Left colon (tissue), 2 donors: ENCODE data around the gene RRP1B. TPM values are rescaled to one million over a fixed set of nuclear protein-coding genes. Genes with fewer than 3 reads are reported as not detected.

Experiments
- ATAC-seq: fragments of 200-7000 bp; cut with Tn5 transposase; one replicate; pipeline ENCODE4 v1.9.1; 2020; ENCODE audit warnings: mild to moderate bottlenecking, moderate library complexity
- DNase-seq, 2 donors: peaks; one replicate each; pipeline ENCODE4 v3.0.0-alpha.2; 2020
- intact Hi-C, 2 donors: fragments of 100-400 bp; cut with DNase I in 1 of 2; cut with micrococcal nuclease in 1 of 2; formaldehyde crosslinking; loops; one replicate each; pipeline versions ENCODE4 v1.11.2 to v1.14.0; 2022; cut with DNase I, micrococcal nuclease
- total RNA-seq, 2 donors: library from RNA; stranded (reverse); fragmentation: NEBNext Ultra II Directional; extraction: Animal tissue kit (Norgen Biotek cat#: 25700); gene quantifications; one replicate each; pipeline ENCODE4 v1.2.1, GENCODE V29; 2021
- donor health status: DM: no; HTN: no; CAD: no.
- donor health status: DM: yes; HTN: yes; CAD: no.

The RRP1B gene
- total RNA-seq, 2 donors from 2014 or later, result 11.4 to 16.2 TPM

DNA sequence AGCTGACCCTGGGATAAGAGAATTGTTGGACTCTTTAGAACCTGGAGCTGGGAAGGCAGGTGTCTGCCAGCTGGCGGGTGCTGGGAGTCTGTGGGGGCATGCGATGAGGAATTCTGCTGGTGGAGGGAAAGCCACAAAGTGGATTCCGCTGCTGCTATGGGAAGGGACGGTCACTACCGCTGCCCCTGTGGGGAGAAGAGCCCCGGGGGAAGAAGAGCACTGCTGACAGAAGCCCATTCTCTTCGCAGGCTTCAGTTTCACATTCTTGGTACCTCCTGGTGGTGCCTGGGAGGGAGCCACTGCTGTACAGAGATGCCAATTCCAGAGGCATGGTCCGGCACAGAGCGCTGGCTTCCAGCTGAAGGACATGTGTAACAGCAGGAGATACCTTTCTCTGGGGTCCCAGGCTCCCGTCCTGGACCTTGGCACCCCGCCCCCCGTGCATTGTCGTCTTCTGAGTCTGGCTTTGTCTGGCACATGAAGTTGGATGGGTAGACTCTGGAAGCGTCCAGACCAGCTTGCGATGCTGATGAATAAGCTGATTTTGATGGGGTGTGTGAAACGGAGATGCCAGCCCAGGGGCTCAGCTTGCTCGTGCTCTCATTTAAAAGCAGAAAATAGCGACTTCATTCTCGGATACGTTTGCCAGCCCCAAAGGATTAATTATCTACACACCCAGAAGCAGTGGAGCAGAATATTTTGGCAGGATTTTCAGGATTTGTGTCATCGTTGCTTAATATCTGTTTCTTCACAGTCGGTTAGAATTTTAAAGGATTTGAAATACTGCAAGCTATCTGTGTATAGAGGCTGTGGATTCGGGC is 72.7 kb downstream of the RRP1B start:
- intact Hi-C loops, result loop anchor here in 1 of 2 donors (10.0 kb wide), 2 partner anchors 53 to 67 kb away; partner anchors contain the start of gene RRP1
- no peak for ATAC-seq
- no peak for DNase-seq

DNA sequence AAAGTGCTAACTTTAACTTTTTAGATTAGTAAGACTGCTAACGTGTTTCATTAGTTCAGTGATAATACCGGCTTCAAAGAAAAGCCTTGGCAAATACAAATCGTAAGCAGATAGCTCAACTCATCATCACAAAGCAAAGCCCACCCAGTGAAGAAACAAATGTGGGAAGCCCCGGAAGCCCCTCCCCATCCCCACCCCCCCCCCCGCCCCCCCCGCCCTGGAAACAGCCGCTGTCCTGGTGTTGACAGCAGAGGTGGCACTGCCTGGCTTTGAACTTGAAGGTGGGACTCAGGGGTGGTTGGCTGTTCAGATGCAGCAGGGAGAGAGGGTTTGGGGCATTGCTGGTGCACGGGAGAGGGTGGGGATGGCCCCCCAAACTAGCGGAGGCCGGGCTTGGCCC is 73.7 kb downstream of the RRP1B start:
- no peak for DNase-seq
- no peak for ATAC-seq
- intact Hi-C loops, result loop anchor here in 1 of 2 donors (10.0 kb wide), 2 partner anchors 52 to 68 kb away; partner anchors contain the start of gene RRP1

DNA sequence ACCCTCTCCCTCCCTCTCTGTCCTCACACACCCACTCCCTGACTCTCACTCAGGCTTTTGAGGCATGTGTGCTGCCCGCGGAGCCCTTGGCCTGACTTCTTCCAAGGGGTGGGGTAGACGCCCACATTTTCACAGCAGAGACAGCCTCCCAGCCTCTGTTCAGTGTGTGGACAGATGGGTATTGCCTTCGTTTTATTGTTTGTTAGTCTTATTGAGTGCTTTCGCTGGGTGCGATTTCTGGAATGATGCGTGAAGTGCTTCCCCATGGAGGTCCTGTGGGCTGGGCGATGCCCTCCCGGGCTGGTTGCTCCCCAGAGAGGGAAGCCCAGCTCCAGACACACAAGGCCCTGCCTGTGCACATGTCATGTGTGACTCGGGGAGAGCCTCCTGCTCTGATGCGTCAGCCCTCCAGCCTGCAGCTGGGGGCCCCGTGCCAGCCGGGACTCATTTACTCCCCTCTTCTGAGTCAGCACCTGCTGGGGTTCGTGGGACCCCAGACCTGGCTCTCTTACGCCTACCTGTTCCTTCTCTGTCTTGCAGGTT is 74.2 kb downstream of the RRP1B start:
- intact Hi-C loops, result loop anchor here in 1 of 2 donors (10.0 kb wide), 2 partner anchors 51 to 69 kb away; partner anchors contain the start of gene RRP1
- ATAC-seq (peak; percentile 43), DNase-seq (no peak)

DNA sequence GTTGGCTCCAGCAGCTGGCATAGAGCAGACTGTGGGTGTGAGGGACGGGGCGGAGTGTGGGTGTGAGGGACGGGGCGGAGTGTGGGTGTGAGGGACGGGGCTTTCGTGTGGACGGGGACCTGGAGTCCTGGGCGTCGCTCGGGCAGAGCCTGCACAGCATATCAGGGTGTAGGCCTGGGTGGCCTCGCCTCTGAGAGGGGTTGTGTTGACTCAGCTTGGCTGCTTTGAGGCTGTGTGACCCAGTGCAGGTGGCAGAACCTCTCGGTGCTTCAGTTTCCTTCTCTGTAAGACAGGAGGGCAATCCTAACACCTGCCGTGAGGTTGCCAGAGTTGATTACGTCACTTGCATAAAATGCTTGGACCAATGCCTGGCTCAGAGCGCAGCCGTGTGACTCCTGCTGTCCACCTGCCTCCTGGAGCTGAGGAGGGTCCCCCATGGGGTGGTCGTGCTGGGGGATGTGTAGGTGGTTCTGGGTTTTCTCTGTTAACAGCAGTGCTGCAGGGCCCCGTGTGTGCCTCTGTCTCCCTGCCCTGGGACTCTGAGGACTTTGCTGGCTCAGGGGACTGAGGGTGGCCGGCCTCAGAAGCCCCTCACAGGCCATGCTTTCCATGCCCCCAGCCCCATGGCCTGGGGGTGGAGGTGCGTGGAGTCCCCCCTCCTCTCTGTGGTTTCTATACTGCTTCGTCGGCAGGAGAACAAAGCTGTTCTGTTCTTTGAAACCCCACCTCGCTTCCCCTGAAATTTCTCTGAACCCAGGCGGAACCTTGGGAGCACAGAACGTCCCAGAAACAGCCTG is 75.0 kb downstream of the RRP1B start:
- DNase-seq (peak; percentile 76 to 87), ATAC-seq (peak; percentile 81)
- intact Hi-C loops, result loop anchor here in 1 of 2 donors (10.0 kb wide), 2 partner anchors 50 to 70 kb away; partner anchors contain the start of gene RRP1

DNA sequence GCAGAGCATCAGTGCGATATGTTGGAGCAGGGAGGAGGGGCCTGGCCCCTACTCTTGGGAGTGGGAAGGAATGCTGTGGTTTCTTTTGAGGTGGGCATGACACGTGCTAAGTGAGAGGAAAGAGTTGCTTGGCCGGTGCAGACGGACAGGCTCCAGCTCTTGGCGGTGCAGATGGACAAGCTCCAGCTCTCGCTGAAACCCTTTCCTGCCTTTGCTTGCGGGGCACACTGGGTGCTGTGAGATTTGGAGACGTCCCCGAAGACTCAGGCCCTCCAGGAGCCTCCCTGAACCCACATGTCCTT is 75.5 kb downstream of the RRP1B start:
- ATAC-seq, result no peak
- intact Hi-C loops, result loop anchor here in 1 of 2 donors (10.0 kb wide), 2 partner anchors 50 to 70 kb away; partner anchors contain the start of gene RRP1
- DNase-seq, result no peak

DNA sequence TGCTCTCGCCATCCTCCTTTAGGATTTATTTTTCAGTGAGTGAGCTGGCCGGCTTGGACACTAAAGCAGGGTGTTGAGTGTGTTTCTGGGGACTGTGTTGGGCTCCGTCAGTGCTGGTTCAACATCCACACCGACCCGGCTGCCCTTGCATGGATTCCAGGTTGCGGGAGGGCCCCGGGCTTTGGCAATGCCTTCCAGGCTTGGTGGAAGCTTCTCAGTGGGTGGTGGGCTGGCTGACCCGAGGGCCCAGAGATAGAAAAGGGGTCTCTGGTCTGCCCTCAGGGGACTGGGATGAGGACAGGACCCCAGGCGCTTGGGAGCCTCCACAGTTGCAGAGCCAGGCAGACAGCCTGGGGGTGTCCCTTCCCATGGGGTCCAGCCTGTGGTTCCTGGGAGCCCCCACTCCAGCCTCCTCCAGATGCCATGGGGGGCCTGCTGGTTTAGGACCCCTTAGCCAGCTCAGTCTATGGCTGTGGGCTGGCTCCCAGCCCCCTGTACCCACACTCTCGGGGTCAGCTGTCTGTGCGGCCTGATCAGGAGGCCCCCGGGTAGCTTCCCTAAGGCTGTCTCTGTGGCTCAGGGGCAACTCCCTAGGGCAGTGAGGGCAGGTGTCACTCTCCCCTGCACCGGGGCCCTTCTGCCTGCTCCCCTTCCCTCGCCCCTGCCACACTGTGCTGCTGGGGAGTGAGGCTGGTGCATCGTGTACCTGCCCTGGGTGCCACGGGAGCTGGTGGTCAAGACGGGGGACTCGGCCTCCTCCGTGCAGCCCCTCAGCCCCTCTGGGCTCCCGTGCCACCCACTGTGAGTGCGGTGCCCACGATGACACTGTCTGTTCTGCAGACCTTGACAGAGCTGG is 76.1 kb downstream of the RRP1B start:
- DNase-seq (no peak), ATAC-seq (no peak)
- intact Hi-C loops, result loop anchor here in 1 of 2 donors (10.0 kb wide), 2 partner anchors 49 to 71 kb away; partner anchors contain the start of gene RRP1

DNA sequence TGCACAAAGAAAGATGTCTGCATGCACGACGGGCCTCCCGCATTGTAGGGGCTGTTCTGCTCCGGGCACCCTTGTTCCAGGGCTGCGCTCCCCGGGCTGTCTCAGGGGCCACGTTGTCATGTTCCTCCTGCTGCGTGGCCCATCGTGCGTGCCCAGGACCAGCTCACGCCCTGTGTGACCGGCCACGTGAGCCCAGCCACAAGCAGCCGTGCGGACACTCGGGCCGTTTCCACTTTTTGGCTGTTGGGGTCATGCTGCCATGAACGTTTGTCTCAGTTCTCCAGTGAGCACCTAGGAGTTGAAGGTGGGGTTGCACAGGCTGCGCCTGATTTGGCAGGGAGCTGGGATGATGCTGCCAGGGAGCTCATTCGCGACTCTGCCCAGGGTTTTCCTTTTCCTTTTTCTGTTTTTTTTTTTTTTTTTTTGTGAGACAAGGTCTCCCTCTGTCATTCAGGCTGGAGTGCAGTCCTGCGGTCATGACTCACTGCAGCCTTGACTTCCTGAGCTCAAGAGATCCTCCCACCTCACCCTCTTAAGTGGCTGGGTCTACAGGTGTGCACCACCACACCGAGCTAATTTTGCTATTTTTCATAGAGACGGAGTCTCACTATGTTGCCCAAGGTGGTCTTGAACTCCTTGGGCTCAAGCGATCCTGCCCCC is 77.0 kb downstream of the RRP1B start:
- DNase-seq, result no peak
- intact Hi-C loops, result loop anchor here in 1 of 2 donors (10.0 kb wide), 2 partner anchors 48 to 72 kb away; partner anchors contain the start of gene RRP1
- no peak for ATAC-seq

DNA sequence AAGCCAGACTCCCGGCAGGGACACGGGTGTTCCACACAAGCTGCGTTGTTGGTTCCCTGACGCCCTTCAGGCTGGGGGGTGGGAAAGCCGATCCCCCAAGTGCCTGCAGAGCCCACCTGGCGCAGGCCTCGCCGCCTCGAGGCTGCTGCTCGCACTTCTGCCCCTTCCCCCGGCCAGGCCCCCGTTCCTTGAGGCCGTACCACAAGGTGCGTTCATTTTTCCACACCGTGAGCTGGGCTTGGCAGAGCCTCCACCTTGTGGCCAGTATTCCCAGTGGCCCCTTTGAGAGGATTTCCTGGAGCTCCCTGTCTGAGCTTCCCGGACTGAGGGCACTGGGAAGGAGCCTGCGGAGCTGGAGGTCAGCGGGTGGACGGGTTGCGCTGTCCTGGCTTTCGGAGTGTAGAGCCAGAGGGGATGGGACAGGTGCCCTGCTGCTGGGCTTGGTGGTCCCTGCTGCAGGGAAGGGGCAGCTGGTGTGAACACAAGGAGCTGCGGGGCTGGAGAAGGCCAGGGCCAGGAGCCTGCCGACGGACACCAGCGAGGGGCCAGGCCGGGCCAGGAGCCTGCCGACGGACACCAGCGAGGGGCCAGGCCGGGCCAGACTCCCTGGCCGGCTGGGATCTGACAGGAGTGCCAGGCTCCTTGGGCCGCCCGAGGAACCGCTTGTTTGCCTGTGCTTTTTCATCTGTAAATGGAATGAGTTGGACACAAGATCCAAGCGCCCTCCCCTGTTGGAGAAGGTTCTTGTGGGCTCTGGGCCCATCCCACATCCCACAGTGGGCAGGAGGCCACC is 78.0 kb downstream of the RRP1B start:
- DNase-seq (no peak), ATAC-seq (no peak)
- intact Hi-C loops, result loop anchor here in 1 of 2 donors (10.0 kb wide), 2 partner anchors 47 to 73 kb away; partner anchors contain the start of gene RRP1

DNA sequence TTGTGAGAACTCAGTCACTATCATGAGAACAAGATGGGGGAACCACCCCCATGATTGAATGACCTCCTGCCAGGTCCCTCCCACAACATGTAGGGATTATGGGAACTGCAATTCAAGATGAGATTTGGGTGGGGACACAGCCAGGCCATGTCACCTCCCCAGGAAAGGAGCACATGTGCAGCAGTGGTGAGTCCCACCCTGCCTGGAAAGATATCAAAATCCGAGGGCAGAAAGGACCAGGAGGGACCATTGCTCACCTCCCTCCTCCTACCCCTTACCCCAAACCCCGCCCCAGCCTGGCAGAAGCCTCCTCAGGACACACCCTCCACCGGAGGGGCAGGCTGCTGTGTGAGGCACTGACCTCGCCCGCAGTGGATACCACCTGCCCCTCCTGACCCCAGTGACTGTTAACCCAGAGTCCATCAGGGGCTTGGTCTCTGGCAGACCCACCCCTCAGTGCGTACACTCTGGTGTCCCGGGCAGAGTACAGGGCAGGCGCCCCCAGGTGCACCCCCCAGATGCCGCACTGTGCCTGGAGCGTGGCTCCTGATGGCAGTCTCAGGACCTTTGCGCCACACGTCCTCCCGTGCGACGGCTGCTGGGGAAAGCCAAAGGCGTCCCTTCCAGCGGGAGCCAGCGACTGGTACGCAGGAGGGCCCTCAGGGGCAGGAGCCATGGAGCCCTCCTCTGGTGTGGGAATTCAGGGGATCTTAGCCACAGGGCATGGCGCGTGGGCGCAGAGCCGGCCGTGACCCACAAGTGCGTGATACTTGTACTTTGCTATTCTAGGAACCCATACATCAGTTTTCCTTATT is 80.5 kb downstream of the RRP1B start:
- intact Hi-C loops, result loop anchor here in 1 of 2 donors (10.0 kb wide), 2 partner anchors 45 to 75 kb away; partner anchors contain the start of gene RRP1
- ATAC-seq, result peak; percentile 39
- DNase-seq, result no peak

DNA sequence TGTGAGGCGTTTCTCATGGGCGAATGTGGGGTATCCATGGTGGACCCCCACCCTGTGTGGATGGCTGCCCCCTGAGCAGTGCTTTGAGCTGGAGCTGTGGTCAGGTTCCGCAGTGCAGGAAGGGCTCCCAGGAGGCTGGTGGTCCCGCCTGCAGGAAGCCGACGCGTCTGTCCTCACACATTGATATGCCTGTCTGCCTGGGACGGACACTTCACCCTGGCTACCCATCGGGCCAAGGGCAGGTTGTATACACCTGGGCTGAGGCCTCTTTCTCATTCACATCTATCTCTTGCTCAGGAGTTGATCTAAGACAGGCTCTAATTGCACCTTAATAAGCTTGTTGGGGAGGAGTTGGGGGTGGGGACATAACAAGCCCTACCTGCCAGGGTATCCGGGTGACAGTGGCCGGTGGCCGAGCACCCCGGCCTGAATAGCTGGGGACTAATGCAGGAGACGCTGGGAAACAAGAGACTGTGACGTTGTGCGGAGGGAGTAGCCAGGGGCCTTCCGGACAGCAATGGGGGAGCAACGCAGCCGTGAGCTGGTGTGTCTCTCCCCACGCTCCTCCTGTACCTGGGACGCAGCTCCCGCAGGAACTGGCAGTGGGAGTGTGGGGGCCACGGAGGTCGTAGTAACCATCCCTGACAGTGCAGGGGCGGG is 81.3 kb downstream of the RRP1B start:
- DNase-seq (no peak), ATAC-seq (peak; percentile 34)
- intact Hi-C loops, result no loop called here

DNA sequence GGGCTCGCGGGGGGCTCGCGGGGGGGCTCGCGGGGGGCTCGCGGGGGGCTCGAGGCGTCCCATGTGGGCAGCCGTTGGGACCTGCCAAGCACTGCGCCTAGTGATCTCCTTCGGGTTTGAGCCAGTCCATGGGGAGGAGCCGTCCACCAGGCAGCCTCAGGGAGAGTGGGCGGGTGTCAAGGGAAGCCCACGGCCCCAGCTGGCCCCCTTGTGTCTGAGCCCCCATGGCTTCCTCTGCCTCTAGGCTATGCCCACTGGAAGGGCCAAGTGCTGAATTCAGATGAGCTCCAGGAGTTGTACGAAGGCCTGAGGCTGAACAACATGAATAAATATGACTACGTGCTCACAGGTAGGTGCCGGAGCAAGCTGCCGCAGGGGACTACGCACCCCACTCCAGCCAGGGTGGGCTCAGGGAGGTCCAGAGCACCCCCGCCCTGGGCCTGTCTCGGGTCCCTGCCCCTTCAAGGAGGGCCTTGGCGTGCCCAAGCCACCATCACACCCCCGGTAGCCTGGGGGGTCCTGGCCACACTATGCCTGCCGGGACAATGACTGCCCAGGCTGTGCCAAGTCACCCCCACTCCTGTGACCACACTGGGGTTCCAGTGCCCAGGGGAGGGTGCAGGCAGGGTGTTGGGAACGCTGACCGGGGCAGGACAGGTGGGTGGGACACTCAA is 82.2 kb downstream of the RRP1B start:
- intact Hi-C loops, result no loop called here
- ATAC-seq (no peak), DNase-seq (no peak)

DNA sequence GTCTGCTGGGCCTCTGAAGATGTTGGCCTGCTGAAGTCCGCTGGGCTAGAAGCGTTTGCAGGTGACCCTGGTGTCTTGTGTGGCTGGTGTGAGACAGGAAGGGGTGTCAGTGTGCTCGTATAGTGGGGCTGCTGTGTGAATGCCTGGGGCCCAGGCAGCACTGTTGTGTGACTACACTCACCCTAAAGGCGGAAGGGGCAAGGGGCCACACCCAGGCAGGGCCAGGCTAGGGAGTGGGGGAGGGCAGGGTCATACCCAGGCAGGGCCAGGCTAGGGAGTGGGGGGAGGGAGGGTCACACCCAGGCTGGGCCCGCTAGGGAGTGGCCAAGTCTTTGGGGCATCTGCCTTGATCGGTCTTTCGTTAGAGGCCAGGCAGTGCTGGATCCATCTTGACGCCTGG is 84.6 kb downstream of the RRP1B start:
- DNase-seq (no peak), ATAC-seq (peak; percentile 13)
- intact Hi-C loops, result no loop called here

DNA sequence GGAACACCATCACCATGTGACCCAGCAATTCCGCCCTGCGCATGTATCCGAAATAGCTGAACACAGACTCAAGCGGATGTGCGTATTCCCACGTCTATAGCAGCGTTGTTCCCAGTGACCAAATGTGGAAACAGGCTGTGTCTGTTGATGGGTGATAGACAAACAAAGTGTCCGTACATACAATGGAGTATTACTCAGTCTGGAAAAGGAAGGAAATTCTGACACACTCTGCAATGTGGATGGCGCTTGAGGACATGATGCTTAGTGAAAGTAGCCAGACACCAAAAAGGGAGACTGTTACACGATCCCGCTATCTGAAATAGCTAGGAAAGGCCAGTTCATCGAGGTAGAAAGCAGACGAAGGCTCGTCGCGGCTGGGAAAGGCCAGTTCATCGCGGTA is 85.4 kb downstream of the RRP1B start:
- ATAC-seq, result no peak
- intact Hi-C loops, result no loop called here
- no peak for DNase-seq
